GM13977 (cell line): ENCODE data around the gene CREB3L2.

ENCODE experiments used
- DNase-seq: peaks from one replicate; pipeline ENCODE4 v3.0.0; 2012; ENCODE audit warnings: low spot score
- CTCF ChIP-seq: IDR thresholded peaks from 2 replicates; pipeline ENCODE4 v1.5.1; 2012; ENCODE audit warnings: mild to moderate bottlenecking, control low read depth; ENCODE audit not compliant: insufficient read depth; ENCODE audit errors: extremely low read depth, missing control alignments
- in situ Hi-C: fragments of 300-500 bp; cut with MboI; formaldehyde crosslinking; loops from one replicate; pipeline ENCODE4 v1.12.0; 2022; ENCODE audit warnings: low sequenced_read_pairs, low pct_unique_long_range_greater_than_20kb, mixed read lengths, inconsistent platforms; ENCODE audit not compliant: unreplicated experiment

Gene CREB3L2

GRCh38 chr7:137882806-137883205 lies 119.1 kb downstream of the CREB3L2 start:
- no peak for DNase-seq

GRCh38 chr7:137882261-137882668 lies 119.6 kb downstream of the CREB3L2 start:
- in situ Hi-C loops: no loop called here
- TF ChIP-seq CTCF: no peak
- DNase-seq: peak; percentile 70

More at GRCh38 chr7:137882806-137883205, 119.1 kb downstream of the CREB3L2 start:
- in situ Hi-C loops: no loop called here
- TF ChIP-seq CTCF: no peak

GRCh38 chr7:137881607-137882260 lies 120.2 kb downstream of the CREB3L2 start:
- in situ Hi-C loops: no loop called here
- no peak for DNase-seq
- TF ChIP-seq CTCF: no peak

- in situ Hi-C loops: no loop called here
Measured at GRCh38 chr7:137880432-137880831, 121.5 kb downstream of the CREB3L2 start.

GRCh38 chr7:137879357-137880158 lies 122.3 kb downstream of the CREB3L2 start:
- DNase-seq: peak; percentile 52
- in situ Hi-C loops: no loop called here
- TF ChIP-seq CTCF: no peak

More at GRCh38 chr7:137880432-137880831, 121.5 kb downstream of the CREB3L2 start:
- TF ChIP-seq CTCF: no peak
- no peak for DNase-seq

GRCh38 chr7:137878333-137878961 lies 123.4 kb downstream of the CREB3L2 start:
- DNase-seq: no peak
- in situ Hi-C loops: no loop called here
- TF ChIP-seq CTCF: no peak
